HG03045 (cell line): ENCODE results near the gene GCA.

ENCODE experiments used
- ATAC-seq: cut with Tn5 transposase; IDR thresholded peaks from one replicate; pipeline ENCODE4 v1.9.1; 2021; ENCODE audit warnings: mild to moderate bottlenecking, moderate library complexity; ENCODE audit not compliant: unreplicated experiment

Gene GCA, protein sequence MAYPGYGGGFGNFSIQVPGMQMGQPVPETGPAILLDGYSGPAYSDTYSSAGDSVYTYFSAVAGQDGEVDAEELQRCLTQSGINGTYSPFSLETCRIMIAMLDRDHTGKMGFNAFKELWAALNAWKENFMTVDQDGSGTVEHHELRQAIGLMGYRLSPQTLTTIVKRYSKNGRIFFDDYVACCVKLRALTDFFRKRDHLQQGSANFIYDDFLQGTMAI

GRCh38 chr2:162343824-162344616, at the start of gene GCA:
TSS of gene GCA (plus strand) at chr2:162344132. CDS start at chr2:162344249, 117 bp downstream.
- peak; percentile 99 for ATAC-seq

DNA sequence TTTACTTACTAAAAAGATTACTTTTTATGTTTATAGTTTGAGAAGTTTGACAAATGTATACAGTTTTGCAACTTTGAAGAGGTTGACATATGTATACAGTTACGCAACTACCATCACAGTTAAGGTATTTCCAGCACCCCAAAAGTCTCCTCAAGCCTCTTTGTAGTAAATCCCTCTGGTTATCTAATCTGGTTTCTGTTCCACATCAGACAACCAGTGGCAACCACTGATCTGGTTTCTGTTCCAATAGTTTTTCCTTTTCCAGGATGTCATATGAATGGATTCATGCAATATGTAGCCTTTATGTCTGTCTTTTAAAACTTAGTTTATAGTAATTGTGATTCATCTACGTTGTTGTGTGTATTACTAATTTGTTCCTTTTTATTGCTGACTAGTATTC, 48.9 kb upstream of the GCA start:
- ATAC-seq, result no peak

- ATAC-seq, result peak; percentile 44
Measured at GRCh38 chr2:162297925-162298552, 45.9 kb upstream of the GCA start.

DNA sequence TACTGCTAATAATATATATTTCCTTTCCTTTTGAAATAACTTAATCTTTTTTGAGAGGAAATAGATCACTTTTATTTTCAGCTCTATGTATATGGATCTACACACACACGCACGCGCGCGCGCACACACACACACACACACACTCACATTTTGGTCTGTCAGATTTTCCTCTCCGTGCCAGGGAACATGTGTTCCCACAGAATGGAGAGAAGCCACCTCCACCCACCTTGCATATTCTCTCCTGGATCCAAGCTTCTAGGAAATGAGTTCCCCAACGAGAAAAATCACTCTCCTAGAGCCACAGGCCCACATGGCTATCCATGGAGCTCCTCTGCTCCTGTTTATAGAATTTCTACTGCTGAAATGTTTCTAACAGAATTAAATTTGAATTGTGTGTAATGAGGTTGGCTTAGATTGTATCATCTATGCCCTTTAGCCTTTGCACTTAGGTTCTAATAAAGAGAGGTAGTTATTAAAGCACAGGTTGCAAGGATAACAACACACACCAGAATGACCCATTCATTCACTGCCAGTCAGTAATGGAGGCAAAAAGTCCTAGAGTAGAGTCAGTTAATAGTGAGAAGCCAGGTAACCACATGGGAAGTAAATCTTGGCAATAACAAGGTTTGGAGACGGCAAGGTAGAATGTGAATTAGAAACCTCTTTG, 45.1 kb upstream of the GCA start:
- ATAC-seq, result no peak

- ATAC-seq, result no peak
Measured at GRCh38 chr2:162300266-162300665, 43.7 kb upstream of the GCA start.

GRCh38 chr2:162301151-162301804, 42.7 kb upstream of the GCA start:
- peak; percentile 57 for ATAC-seq

GRCh38 chr2:162301877-162302276, 42.1 kb upstream of the GCA start:
- ATAC-seq, result no peak

GRCh38 chr2:162305901-162306300, 38.0 kb upstream of the GCA start:
- ATAC-seq, result no peak

DNA sequence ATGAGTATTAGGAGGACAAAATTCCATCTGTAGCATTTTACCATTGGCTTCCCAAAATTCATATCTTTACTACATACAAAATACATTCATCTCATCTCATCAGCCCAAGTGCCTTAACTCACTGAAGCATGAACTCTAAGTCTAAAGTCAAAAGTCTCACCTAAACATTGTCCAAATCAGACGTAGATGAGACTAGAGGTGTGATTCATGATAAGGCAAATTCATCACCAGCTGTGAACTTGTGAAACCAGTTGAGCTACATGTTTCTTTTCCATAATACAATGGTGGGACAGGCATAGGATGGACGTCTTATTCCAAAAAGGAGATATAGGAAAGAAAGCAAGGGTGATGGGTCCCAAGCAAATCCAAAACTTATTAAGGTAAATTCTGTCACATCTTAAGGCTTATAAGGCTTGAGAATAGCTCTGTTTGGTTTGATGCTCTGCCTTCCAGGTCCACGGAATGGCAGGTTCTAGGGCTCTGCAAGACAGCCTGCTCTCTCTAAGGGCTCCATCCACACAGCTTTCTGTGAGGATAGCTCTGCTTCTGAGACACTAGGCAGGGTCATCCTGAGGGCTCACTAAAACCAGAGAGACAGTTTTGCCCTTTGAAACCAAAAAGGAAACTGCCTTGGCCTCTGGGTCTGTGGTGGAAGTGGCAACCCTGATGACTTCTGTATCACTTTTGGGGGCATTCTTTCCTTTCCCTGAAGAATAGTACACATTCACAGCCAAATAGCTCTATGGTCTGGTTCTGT, 35.0 kb upstream of the GCA start:
- ATAC-seq, result no peak

- ATAC-seq, result no peak
Measured at GRCh38 chr2:162312853-162313252, 31.1 kb upstream of the GCA start.

DNA sequence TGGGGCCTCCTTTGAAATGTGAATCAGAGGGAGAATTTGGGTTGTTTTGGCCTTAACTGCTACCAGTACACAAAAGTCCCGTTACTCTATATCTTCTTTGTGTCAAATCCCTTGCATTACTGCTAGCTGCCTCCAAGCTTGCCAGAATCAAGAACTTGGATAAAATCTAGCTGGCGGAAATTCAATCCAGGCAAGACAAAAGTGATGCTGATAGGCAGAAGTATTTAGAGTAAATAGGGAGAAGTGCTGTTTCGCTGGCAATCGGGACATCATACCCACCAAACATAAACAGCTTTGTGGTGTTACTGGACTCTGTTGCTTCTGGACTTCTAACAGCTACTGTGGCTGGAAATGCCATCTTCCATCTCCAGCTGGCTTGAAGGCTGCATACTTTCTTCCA, 28.0 kb upstream of the GCA start:
- no peak for ATAC-seq

GRCh38 chr2:162316590-162316989, 27.3 kb upstream of the GCA start:
- ATAC-seq, result no peak

DNA sequence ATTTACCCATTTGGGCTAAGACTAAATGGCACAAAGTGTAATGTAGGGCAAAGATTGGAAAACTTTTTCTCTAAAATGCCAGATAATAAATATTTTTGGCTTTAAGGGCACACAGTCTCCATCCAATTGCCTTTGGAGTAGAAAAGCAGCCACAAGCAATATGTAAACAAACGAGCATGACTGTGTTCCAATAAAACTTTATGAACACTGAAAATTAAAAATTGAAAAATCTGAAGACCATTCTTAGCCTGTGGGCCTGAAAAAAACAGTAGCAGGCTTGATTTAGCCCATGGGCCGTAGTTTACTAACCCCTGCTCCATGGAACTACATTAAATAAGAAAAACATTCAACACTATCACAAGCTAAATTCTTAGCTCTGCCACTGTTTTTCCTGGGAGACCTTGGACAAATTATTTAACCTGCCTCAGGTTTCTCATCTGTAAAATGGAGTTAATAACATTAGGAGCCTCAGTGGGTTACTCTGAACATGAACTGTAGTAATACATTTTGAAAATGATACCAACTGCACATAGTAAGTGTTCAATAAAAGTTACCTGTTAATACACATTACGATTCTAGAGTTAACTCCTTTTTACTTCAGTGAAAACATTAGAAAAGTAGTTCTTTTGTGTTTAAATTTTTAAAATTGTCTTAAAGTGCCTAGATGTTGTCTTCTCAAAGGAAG, 26.7 kb upstream of the GCA start:
- ATAC-seq, result no peak

- peak; percentile 9 for ATAC-seq
Measured at GRCh38 chr2:162317861-162318327, 26.0 kb upstream of the GCA start.

GRCh38 chr2:162318328-162319180, 25.4 kb upstream of the GCA start, which contains the start of gene IFIH1:
TSS of gene IFIH1 (minus strand) at chr2:162318684. CDS start at chr2:162318307, 377 bp downstream.
- ATAC-seq, result peak; percentile 84

GRCh38 chr2:162320864-162321517, 22.9 kb upstream of the GCA start:
- ATAC-seq, result no peak

DNA sequence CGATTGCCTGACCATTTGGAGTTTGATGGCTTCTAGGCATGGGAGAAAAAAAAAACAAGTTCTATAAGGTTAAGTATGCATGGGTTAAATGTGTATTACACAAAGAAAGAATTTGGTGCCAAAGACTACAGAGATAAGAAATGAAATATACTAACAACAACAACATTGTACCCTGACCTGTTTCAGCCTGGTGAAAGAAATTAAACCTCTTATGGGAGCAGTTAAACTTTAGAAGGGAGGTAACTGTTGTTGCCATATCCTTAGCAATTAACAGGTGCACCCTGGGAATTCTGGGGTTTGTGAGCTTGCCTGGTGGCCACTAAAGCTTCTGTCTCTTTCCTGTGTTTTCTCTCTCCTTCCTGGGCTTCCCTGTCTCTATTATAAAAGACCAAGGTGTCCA, 19.0 kb upstream of the GCA start:
- ATAC-seq, result no peak
